AG04450 (cell line): ENCODE results near the gene ZRANB3. TPM values are rescaled to one million over a fixed set of nuclear protein-coding genes. Genes with fewer than 3 reads are reported as not detected.

Experiments used
- CTCF ChIA-PET: fragments of 300-600, 350-600 bp; formaldehyde crosslinking; extraction: SDS; loops from one replicate; lab custom pipeline; 2022; ENCODE audit warnings: antibody characterized with exemption, inconsistent platforms; lab: Charles Lee
- POLR2A ChIA-PET: fragments of 350-600 bp; formaldehyde crosslinking; extraction: SDS; loops from one replicate; lab custom pipeline; 2021; ENCODE audit warnings: antibody characterized with exemption, inconsistent platforms; lab: Yijun Ruan, JAX
- DNase-seq: peaks from one replicate; pipeline ENCODE4 v3.0.0-alpha.2; 2011; ENCODE audit warnings: low read depth, low spot score
- H3K27ac ChIP-seq: one replicate; pipeline ENCODE4 v1.5.1; 2012; ENCODE audit warnings: low read depth, low read length, control low read depth
- H3K27me3 ChIP-seq: one replicate; pipeline ENCODE4 v1.6.0; 2012; ENCODE audit warnings: low read length; ENCODE audit not compliant: control insufficient read depth, insufficient read depth
- H3K4me3 ChIP-seq: 2 replicates; pipeline ENCODE4 v1.5.1; 2011; ENCODE audit warnings: mild to moderate bottlenecking, low read depth, low read length, control low read depth
- H3K9me3 ChIP-seq: 2 replicates; pipeline ENCODE4 v1.5.1; 2012; ENCODE audit warnings: low read length; ENCODE audit not compliant: control insufficient read depth, insufficient read depth
- CTCF ChIP-seq: IDR thresholded peaks from 2 replicates; pipeline ENCODE4 v1.5.1; 2011; ENCODE audit warnings: low read depth, low read length, control low read depth, inconsistent platforms
- polyA plus RNA-seq: library from polyadenylated mRNA; depleted of rRNA; stranded (reverse); fragments of >200 nt; gene quantifications from 2 replicates; pipeline ENCODE4 v1.2.3, GENCODE V29; 2011

ZRANB3 gene
- polyA plus RNA-seq, 1 experiment, result 4.0 TPM

DNA sequence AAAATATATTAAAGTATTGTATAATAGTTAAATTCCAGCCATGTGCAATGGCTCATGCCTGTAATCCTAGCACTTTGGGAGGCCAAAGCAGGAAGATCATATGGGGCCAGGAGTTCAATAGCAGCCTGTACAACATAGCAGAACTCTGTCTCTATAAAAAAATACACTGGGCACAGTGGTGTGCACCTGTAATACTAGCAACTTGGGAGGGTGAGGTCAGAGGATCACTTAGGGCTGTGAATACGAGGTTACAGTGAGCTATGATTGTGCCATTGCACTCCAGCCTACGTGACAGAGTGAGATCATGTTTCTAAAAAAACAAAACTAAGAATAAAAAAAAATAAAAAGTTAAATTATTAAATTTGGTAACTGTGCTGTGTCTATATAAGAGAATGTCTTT is 36.1 kb downstream of the ZRANB3 start:
- ChIA-PET CTCF (no interaction called here), POLR2A (no interaction called here)
- no peak for TF ChIP-seq CTCF
- no peak for DNase-seq
- H3K27me3 ChIP-seq, result no peaks in the 10 kb centered on the region
- H3K4me3 ChIP-seq, result no peak overlapping the region
- H3K9me3 ChIP-seq, result no peaks in the 10 kb centered on the region; the same call in 1 of the 2 replicates
- no peak overlapping the region for H3K27ac ChIP-seq

DNA sequence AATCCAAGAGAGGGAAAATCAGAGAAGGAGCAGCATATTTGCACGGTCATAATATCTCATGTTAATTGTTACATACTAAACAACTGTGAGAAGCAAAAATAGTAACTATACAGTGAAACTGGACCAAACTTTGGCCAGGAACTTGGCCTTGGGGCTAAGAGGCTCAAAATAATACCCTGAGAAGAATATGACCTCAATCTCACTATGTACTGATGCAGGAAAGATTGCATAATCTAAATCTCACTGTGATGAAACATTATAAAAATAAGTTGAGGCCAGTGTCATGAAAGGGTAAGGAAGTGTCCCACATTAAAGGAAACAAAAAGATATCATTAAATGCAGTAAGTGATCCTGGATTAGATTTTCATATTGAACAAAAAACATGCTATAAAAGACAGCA is 36.5 kb downstream of the ZRANB3 start:
- Histone ChIP-seq H3K4me3 (no peak overlapping the region), H3K9me3 (no peaks in the 10 kb centered on the region; the same call in 1 of the 2 replicates), H3K27me3 (no peaks in the 10 kb centered on the region), H3K27ac (no peak overlapping the region)
- ChIA-PET CTCF (no interaction called here), POLR2A (no interaction called here)
- DNase-seq, result no peak
- TF ChIP-seq CTCF, result no peak

- POLR2A ChIA-PET, result no interaction called here
- no peak overlapping the region for H3K27ac ChIP-seq
Observed at GRCh38 chr2:135490376-135490775, 40.6 kb downstream of the ZRANB3 start.

DNA sequence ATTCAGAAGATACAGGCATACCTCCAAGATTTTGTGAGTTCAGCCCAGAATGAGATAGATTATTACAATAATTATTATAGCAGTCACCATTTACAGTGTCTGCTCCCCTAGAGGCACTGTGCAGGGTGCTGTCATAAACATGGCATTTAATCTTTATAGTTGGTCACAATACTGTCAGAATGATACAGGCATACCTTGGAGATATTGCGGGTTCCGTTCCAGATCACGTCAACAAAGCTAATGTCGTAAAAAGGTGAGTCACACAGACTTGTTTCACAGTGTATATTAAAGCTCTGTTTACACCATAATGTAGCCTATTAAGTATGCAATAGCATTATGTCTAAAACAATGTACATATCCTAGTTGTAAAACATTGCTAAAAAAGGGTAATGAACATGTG is 45.6 kb downstream of the ZRANB3 start:
- Histone ChIP-seq H3K27me3 (no peaks in the 10 kb centered on the region), H3K9me3 (no peaks in the 10 kb centered on the region), H3K4me3 (no peak overlapping the region), H3K27ac (no peak overlapping the region)
- POLR2A ChIA-PET, result no interaction called here
- DNase-seq, result no peak
- CTCF ChIA-PET, result no interaction called here
- TF ChIP-seq CTCF, result no peak

More at GRCh38 chr2:135490376-135490775, 40.6 kb downstream of the ZRANB3 start:
- no peak for DNase-seq
- H3K4me3 ChIP-seq, result no peak overlapping the region
- TF ChIP-seq CTCF, result no peak
- CTCF ChIA-PET, result no interaction called here
- H3K9me3 ChIP-seq, result no peaks in the 10 kb centered on the region
- no peaks in the 10 kb centered on the region for H3K27me3 ChIP-seq

DNA sequence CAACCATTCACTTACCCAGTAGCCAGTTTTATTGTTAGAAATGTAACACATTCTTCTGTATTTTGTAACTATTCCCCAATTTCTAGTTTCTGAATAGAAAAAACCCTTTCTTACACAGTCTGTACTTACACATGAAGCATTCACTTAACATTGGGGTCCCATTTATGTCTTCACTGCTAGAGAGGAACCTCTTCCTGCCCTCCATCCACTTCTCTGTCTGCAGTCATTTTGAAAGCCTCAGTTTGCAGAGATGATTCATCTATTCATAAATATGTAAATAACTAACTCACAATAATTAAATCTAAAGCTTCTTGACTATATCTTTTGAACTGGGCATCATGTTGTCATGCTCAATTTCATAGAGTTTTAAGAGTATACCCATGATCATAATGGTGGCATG is 55.9 kb downstream of the ZRANB3 start:
- CTCF ChIA-PET, result interaction anchor here (1.3 kb wide), 1 partner anchor 126 kb away, joined by 4 read pairs; no protein-coding TSS in a partner anchor

More for the DNA sequence above, 55.9 kb downstream of the ZRANB3 start:
- DNase-seq, result no peak
- H3K27ac ChIP-seq, result no peak overlapping the region
- H3K9me3 ChIP-seq, result no peaks in the 10 kb centered on the region
- no peak overlapping the region for H3K4me3 ChIP-seq
- H3K27me3 ChIP-seq, result no peaks in the 10 kb centered on the region
- POLR2A ChIA-PET, result no interaction called here
- no peak for TF ChIP-seq CTCF
